Osteoblast (primary cell): Measurements from ENCODE around the gene NFKBIL1. TPM values are rescaled to one million over a fixed set of nuclear protein-coding genes. Genes with fewer than 3 reads are reported as not detected.

ENCODE experiments used
- DNase-seq: peaks from one replicate; pipeline ENCODE4 v3.0.0; 2011; ENCODE audit warnings: low spot score, mixed read lengths; ENCODE audit not compliant: insufficient read length; ENCODE audit errors: missing footprints
- H2AFZ ChIP-seq: 2 replicates; pipeline ENCODE4 v1.6.0; 2011; ENCODE audit warnings: mild to moderate bottlenecking, low read length
- H3K27ac ChIP-seq: 2 replicates; pipeline ENCODE4 v1.5.1; 2011; ENCODE audit warnings: mild to moderate bottlenecking, low read depth, low read length, moderate library complexity
- H3K27me3 ChIP-seq: 2 replicates; pipeline ENCODE4 v1.6.0; 2012; ENCODE audit warnings: mild to moderate bottlenecking, control low read depth, inconsistent platforms, low read length, moderate library complexity; ENCODE audit not compliant: insufficient read depth
- H3K36me3 ChIP-seq: 2 replicates; pipeline ENCODE4 v1.5.1; 2011; ENCODE audit warnings: mild to moderate bottlenecking, low read length, control low read depth, moderate library complexity; ENCODE audit not compliant: insufficient read depth
- H3K4me1 ChIP-seq: 2 replicates; pipeline ENCODE4 v1.5.1; 2011; ENCODE audit warnings: mild to moderate bottlenecking, low read length, control low read depth, moderate library complexity; ENCODE audit not compliant: insufficient read depth
- H3K4me2 ChIP-seq: 2 replicates; pipeline ENCODE4 v1.6.0; 2011; ENCODE audit warnings: mild to moderate bottlenecking, low read length; ENCODE audit not compliant: insufficient read depth
- H3K4me3 ChIP-seq: fragments of 200-600 bp; sonication (generic); 3 replicates; pipeline ENCODE4 v1.5.1; 2012; ENCODE audit warnings: mild to moderate bottlenecking, low read length, inconsistent platforms; ENCODE audit not compliant: insufficient read depth
- H3K79me2 ChIP-seq: 2 replicates; pipeline ENCODE4 v1.6.0; 2012; ENCODE audit warnings: mild to moderate bottlenecking, low read length, control low read depth, inconsistent platforms; ENCODE audit not compliant: insufficient read depth
- H3K9me3 ChIP-seq: 2 replicates; pipeline ENCODE4 v1.5.1; 2011; ENCODE audit warnings: low read depth, low read length, control low read depth
- H4K20me1 ChIP-seq: 2 replicates; pipeline ENCODE4 v1.6.0; 2012; ENCODE audit warnings: mild to moderate bottlenecking, low read length, control low read depth; ENCODE audit not compliant: insufficient read depth
- total RNA-seq: library from RNA; depleted of rRNA; stranded (reverse); fragments of >200 nt; gene quantifications from 2 replicates; pipeline ENCODE4 v1.2.3, GENCODE V29; 2012
- TF ChIP-seq, protein P1 (sequence below): IDR thresholded peaks from 2 replicates; pipeline ENCODE4 v1.5.1; 2011; ENCODE audit warnings: mild to moderate bottlenecking, low read depth, low read length, moderate library complexity; ENCODE audit errors: extremely low read depth

The NFKBIL1 gene
- total RNA-seq, 1 donor, result 56.8 TPM

DNA sequence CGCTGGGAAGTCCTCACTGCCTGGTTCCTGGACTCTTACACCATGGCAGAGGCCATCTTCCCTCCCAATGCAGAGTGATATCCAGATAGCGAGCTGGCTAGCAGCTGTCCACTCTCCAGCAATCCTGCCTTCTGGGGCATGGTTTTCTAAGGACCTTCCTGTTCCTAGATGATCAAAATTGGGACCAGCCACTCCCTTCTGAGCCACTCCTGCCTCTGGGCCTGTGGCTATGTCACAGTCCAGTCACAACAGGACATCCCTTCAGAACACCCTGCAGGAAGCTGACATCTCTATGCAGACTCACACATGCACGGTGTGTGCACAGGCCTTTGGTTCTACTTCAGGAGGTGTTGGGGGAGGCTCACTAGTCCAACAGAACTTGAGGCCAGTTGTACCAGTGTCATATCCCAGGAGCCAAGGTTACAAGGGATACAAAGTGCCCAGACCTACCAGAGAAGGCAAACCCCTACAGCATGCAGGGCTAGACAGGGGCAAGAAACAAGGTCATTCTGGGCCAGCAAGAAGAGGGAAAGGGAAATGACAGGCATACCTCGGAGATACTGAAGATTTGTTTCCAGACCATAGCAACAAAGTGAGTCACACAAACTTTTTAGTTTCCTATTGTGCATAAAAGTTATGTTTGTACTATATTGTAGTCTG is 21.3 kb upstream of the NFKBIL1 start:
- Histone ChIP-seq H4K20me1 (peaks cover 16% of the 10 kb centered on the region), H3K9me3 (no peaks in the 10 kb centered on the region), H2AFZ (peak overlapping the region; percentile 35), H3K4me2 (peak overlapping the region; percentile 39), H3K27ac (peak overlapping the region; percentile 52), H3K4me1 (peaks cover 17% of the 10 kb centered on the region), H3K36me3 (peaks cover 7% of the 10 kb centered on the region), H3K79me2 (no peaks in the 10 kb centered on the region), H3K27me3 (peaks cover 2% of the 10 kb centered on the region), H3K4me3 (peak overlapping the region; percentile 25)
- TF ChIP-seq, protein P1, sequence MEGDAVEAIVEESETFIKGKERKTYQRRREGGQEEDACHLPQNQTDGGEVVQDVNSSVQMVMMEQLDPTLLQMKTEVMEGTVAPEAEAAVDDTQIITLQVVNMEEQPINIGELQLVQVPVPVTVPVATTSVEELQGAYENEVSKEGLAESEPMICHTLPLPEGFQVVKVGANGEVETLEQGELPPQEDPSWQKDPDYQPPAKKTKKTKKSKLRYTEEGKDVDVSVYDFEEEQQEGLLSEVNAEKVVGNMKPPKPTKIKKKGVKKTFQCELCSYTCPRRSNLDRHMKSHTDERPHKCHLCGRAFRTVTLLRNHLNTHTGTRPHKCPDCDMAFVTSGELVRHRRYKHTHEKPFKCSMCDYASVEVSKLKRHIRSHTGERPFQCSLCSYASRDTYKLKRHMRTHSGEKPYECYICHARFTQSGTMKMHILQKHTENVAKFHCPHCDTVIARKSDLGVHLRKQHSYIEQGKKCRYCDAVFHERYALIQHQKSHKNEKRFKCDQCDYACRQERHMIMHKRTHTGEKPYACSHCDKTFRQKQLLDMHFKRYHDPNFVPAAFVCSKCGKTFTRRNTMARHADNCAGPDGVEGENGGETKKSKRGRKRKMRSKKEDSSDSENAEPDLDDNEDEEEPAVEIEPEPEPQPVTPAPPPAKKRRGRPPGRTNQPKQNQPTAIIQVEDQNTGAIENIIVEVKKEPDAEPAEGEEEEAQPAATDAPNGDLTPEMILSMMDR, result no peak
- no peak for DNase-seq

DNA sequence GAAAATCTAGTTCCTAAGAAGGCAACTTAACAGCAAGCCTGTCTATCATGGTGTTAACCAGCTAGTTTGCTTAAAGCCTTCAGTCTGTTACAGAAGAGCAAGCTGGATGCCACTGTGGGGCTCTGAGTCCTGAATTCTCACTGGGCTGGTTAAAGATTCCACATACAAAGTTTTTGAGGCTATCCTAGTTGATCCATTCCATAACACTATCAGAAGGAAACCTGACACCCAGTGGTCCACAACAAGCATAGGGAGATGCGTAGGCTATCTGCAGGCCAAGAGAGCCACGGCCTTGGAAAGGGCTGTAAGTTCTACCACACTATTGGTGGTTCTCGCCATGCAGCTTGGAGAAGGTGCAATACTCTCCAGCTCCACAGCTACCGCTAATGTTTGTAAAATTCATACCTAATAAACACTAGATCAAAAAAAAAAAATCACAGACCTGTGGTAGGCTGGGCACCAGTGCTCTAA is 19.1 kb upstream of the NFKBIL1 start:
- H3K27me3 ChIP-seq, result no peaks in the 10 kb centered on the region
- H3K27ac ChIP-seq, result no peak overlapping the region
- peaks cover 17% of the 10 kb centered on the region for H3K4me1 ChIP-seq
- DNase-seq, result no peak
- peaks cover 2% of the 10 kb centered on the region for H3K79me2 ChIP-seq
- H4K20me1 ChIP-seq, result peaks cover 34% of the 10 kb centered on the region
- peaks cover 29% of the 10 kb centered on the region for H3K36me3 ChIP-seq
- TF ChIP-seq, protein P1, result no peak
- H2AFZ ChIP-seq, result no peak overlapping the region
- H3K4me2 ChIP-seq, result no peak overlapping the region
- H3K9me3 ChIP-seq, result no peaks in the 10 kb centered on the region
- H3K4me3 ChIP-seq, result no peak overlapping the region

DNA sequence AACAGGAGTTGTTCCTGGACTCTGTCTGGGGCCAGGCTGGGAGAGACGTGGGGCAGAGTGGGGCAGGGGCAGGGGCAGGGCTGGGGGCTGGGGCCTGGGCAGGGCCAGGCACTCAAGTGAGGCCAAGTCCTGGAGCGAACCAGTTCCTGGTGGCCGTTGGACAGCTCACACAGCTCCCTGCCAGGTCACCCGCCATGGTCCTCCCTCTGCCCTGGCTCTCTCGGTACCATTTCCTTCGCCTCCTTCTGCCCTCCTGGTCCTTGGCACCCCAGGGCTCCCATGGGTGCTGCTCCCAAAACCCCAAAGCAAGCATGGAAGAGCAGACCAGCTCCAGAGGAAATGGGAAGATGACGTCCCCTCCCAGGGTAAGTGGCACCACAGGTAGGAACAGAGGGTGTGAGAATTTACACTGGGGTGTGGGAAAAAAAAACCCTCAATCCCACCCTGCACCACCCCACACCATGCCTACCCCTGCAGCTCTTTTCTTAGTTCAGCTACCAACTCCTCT is 18.5 kb upstream of the NFKBIL1 start, which contains the start of gene MCCD1:
Gene MCCD1 (plus strand): TSS at position 142 of the 508 bp plus-strand sequence. CDS start 53 bp downstream, at position 195.
- Histone ChIP-seq H3K27me3 (no peaks in the 10 kb centered on the region), H3K36me3 (peaks cover 34% of the 10 kb centered on the region), H4K20me1 (peaks cover 39% of the 10 kb centered on the region), H3K4me2 (no peak within 1 kb of the TSS), H3K9me3 (no peaks in the 10 kb centered on the region), H3K4me1 (peaks cover 17% of the 10 kb centered on the region), H3K79me2 (peaks cover 3% of the 10 kb centered on the region), H2AFZ (no peak within 1 kb of the TSS), H3K27ac (no peak within 1 kb of the TSS), H3K4me3 (no peak within 1 kb of the TSS)
- TF ChIP-seq, protein P1, result no peak
- DNase-seq, result peak; percentile 62
